IMR-90 (cell line): Measurements from ENCODE around the gene DOCK1. TPM values are rescaled to one million over a fixed set of nuclear protein-coding genes. Genes with fewer than 3 reads are reported as not detected.

Source experiments
- ATAC-seq: fragments of 200-7000 bp; cut with Tn5 transposase; 2 replicates; pipeline ENCODE4 v1.9.1; 2020; ENCODE audit warnings: low read depth, mild to moderate bottlenecking, moderate library complexity
- BruUV-seq: library from RNA; stranded (reverse); fragments of 400-500 nt; replicated peaks from 2 replicates; lab custom pipeline; 2021; lab: Mats Ljungman, UMichigan
- CTCF ChIA-PET: fragments of 300-600 bp; formaldehyde crosslinking; extraction: SDS; loops from one replicate; lab custom pipeline; 2021; ENCODE audit warnings: antibody characterized with exemption; lab: Yijun Ruan, JAX
- POLR2A ChIA-PET: fragments of 300-600 bp; sonication (Branson Sonifier 250); formaldehyde crosslinking; loops from one replicate; lab custom pipeline; 2022; ENCODE audit warnings: antibody characterized with exemption; ENCODE audit not compliant: unreplicated experiment; lab: Charles Lee
- DNase-seq: peaks from one replicate; pipeline ENCODE4 v3.0.0; 2013
- H2AFZ ChIP-seq: replicated peaks from 2 replicates; pipeline ENCODE3; 2013; ENCODE audit warnings: low read length, mild to moderate bottlenecking; ENCODE audit not compliant: poor library complexity
- H2AK5ac ChIP-seq: 2 replicates; pipeline ENCODE4 v1.6.1; 2013; ENCODE audit warnings: low read depth, low read length, inconsistent platforms
- H2AK9ac ChIP-seq: replicated peaks from 2 replicates; pipeline ENCODE3; 2013; ENCODE audit warnings: mild to moderate bottlenecking, low read depth, low read length, moderate library complexity; ENCODE audit not compliant: poor library complexity
- H2BK120ac ChIP-seq: 2 replicates; pipeline ENCODE4 v1.6.1; 2013; ENCODE audit warnings: low read depth, low read length, inconsistent platforms
- H2BK15ac ChIP-seq: 3 replicates; pipeline ENCODE4 v1.6.1; 2013; ENCODE audit warnings: low read depth, low read length, inconsistent platforms
- H2BK20ac ChIP-seq: 2 replicates; pipeline ENCODE4 v1.6.1; 2013; ENCODE audit warnings: low read depth, mild to moderate bottlenecking, inconsistent platforms, low read length, moderate library complexity
- H2BK5ac ChIP-seq: 2 replicates; pipeline ENCODE4 v1.6.1; 2013; ENCODE audit warnings: mild to moderate bottlenecking, low read depth, low read length, inconsistent platforms; ENCODE audit not compliant: poor library complexity, severe bottlenecking
- H3K14ac ChIP-seq: replicated peaks from 2 replicates; pipeline ENCODE4 v1.6.1; 2013; ENCODE audit warnings: low read depth, low read length, inconsistent platforms
- H3K18ac ChIP-seq: 2 replicates; pipeline ENCODE4 v1.6.1; 2013; ENCODE audit warnings: low read depth, low read length, control low read depth
- H3K23ac ChIP-seq: 2 replicates; pipeline ENCODE4 v1.6.1; 2013; ENCODE audit warnings: low read depth, low read length, inconsistent platforms
- H3K27ac ChIP-seq: 2 replicates; pipeline ENCODE4 v1.5.1; 2013; ENCODE audit warnings: mild to moderate bottlenecking, control low read depth, low read length; ENCODE audit not compliant: insufficient read depth
- H3K27me3 ChIP-seq: 2 replicates; pipeline ENCODE4 v1.6.1; 2013; ENCODE audit warnings: low read length; ENCODE audit not compliant: control insufficient read depth, insufficient read depth
- H3K36me3 ChIP-seq: 2 replicates; pipeline ENCODE4 v1.6.1; 2013; ENCODE audit warnings: low read length, mixed read lengths; ENCODE audit not compliant: control insufficient read depth, insufficient read depth
- H3K4ac ChIP-seq: 2 replicates; pipeline ENCODE4 v1.6.1; 2013; ENCODE audit warnings: low read depth, low read length, inconsistent platforms
- H3K4me1 ChIP-seq: 2 replicates; pipeline ENCODE4 v1.6.1; 2013; ENCODE audit warnings: low read length, mixed read lengths; ENCODE audit not compliant: control insufficient read depth, insufficient read depth
- H3K4me2 ChIP-seq: 2 replicates; pipeline ENCODE4 v1.6.1; 2013; ENCODE audit warnings: low read depth, mild to moderate bottlenecking, control low read depth, low read length, moderate library complexity
- H3K4me3 ChIP-seq: 2 replicates; pipeline ENCODE4 v1.5.1; 2013; ENCODE audit warnings: low read depth, mild to moderate bottlenecking, control low read depth, low read length, moderate library complexity; ENCODE audit not compliant: insufficient read depth
- H3K56ac ChIP-seq: 2 replicates; pipeline ENCODE4 v1.6.1; 2013; ENCODE audit warnings: low read length, inconsistent platforms; ENCODE audit not compliant: insufficient read depth; ENCODE audit errors: extremely low read depth
- H3K79me1 ChIP-seq, 2 experiments: 2 replicates each; pipeline ENCODE4 v1.6.1; 2013; ENCODE audit warnings: low read length in 2 of 2, inconsistent platforms in 1 of 2, low read depth in 1 of 2
- H3K9ac ChIP-seq: 2 replicates; pipeline ENCODE4 v1.6.1; 2013; ENCODE audit warnings: low read depth, low read length, control low read depth
- H3K9me1 ChIP-seq: 2 replicates; pipeline ENCODE4 v1.6.1; 2013; ENCODE audit warnings: low read length, inconsistent platforms; ENCODE audit not compliant: insufficient read depth
- H3K9me3 ChIP-seq: 2 replicates; pipeline ENCODE4 v1.6.1; 2013; ENCODE audit warnings: low read length; ENCODE audit not compliant: control insufficient read depth, insufficient read depth
- H4K20me1 ChIP-seq: 2 replicates; pipeline ENCODE4 v1.6.1; 2013; ENCODE audit warnings: low read length, inconsistent platforms; ENCODE audit not compliant: insufficient read depth
- H4K5ac ChIP-seq: 2 replicates; pipeline ENCODE4 v1.6.1; 2013; ENCODE audit warnings: mild to moderate bottlenecking, low read depth, low read length, control low read depth
- H4K8ac ChIP-seq, 2 experiments: 2 replicates each; pipeline ENCODE4 v1.6.1; 2013; ENCODE audit warnings: low read depth in 2 of 2, low read length in 2 of 2, control low read depth in 1 of 2, inconsistent platforms in 1 of 2
- H4K91ac ChIP-seq: 2 replicates; pipeline ENCODE4 v1.6.1; 2013; ENCODE audit warnings: low read depth, low read length, inconsistent platforms; ENCODE audit not compliant: insufficient read depth
- BHLHE40 ChIP-seq: fragments of 150-350 bp; IDR thresholded peaks from 2 replicates; pipeline ENCODE4 v1.6.1; 2016; ENCODE audit warnings: mild to moderate bottlenecking, low read depth, low read length
- MAZ ChIP-seq: IDR thresholded peaks from 2 replicates; pipeline ENCODE4 v1.6.1; 2012; ENCODE audit warnings: low read depth, mild to moderate bottlenecking, low read length, improper control_type of control experiment, moderate library complexity, borderline replicate concordance
- WGBS, 2 experiments: methylation state at CpG; one replicate each; pipeline versions ENCODE4 v1.1.5 to v1.1.7; 2013; ENCODE audit warnings: missing lambda C conversion rate in 2 of 2; ENCODE audit not compliant: insufficient read length in 1 of 2; ENCODE audit errors: extremely low coverage in 2 of 2; 5-methylcytosine and 5-hydroxymethylcytosine counted together
- dilution Hi-C: fragments of 300-500 bp; cut with HindIII; formaldehyde crosslinking; loops from one replicate; pipeline ENCODE4 v1.14.3; 2018; ENCODE audit warnings: low sequenced_read_pairs; ENCODE audit not compliant: unreplicated experiment
- in situ Hi-C: fragments of 300-500 bp; cut with MboI; formaldehyde crosslinking; loops from 3 replicates; pipeline ENCODE4 v1.14.3; 2019; ENCODE audit warnings: low sequenced_read_pairs, inconsistent platforms, mixed read lengths
- intact Hi-C: fragments of 100-400 bp; cut with micrococcal nuclease; formaldehyde crosslinking; loops from 2 replicates; pipeline ENCODE4 v1.10.0; 2022
- polyA plus RNA-seq, 3 experiments: library from polyadenylated mRNA; depleted of rRNA; stranded (reverse); fragments of >200 nt; gene quantifications; 2 replicates each; pipeline ENCODE4 v1.2.3, GENCODE V29; 2012; ENCODE audit warnings: low replicate concordance in 1 of 3
- total RNA-seq: library from RNA; depleted of rRNA; stranded (reverse); fragments of >200 nt; gene quantifications from 2 replicates; pipeline ENCODE4 v1.2.3, GENCODE V29; 2012

DOCK1 gene
- total and polyA plus RNA-seq, 2 of the 4 experiments (the other 2 are of a cell fraction): 28.2 to 71.0 TPM

- Histone ChIP-seq H3K79me1 (peaks cover 0 to 4% of the 10 kb centered on the region in 2 experiments; a peak in 1 of 4 replicates), H3K9me3 (no peaks in the 10 kb centered on the region), H4K20me1 (0 out of 2 replicates have a peak, but pooled peaks cover 6% of the 10 kb centered on the region), H3K36me3 (peaks cover 17% of the 10 kb centered on the region; the same call in 1 of the 2 replicates), H3K27me3 (no peaks in the 10 kb centered on the region), H3K18ac (peak overlapping the region; percentile 97), H4K8ac (peak overlapping the region; percentile 47 to 63; a peak in 3 of 4 replicates), H3K9ac (no peak overlapping the region), H3K4me3 (no peak overlapping the region), H2AFZ (no peak overlapping the region), H3K9me1 (peaks cover 24% of the 10 kb centered on the region), H3K23ac (peak overlapping the region; percentile 79; the same call in 1 of the 2 replicates), H3K4me2 (peak overlapping the region; percentile 9; the same call in 1 of the 2 replicates), H3K56ac (no peak overlapping the region), H2BK120ac (peak overlapping the region; percentile 94), H2AK5ac (peak overlapping the region; percentile 96; the same call in 1 of the 2 replicates), H3K4me1 (peaks cover 17% of the 10 kb centered on the region), H4K91ac (peak overlapping the region; percentile 92), H2BK15ac (peak overlapping the region; percentile 33; the same call in 2 of the 3 replicates), H3K14ac (peak overlapping the region; percentile 86), H2BK20ac (peak overlapping the region; percentile 66), H4K5ac (peak overlapping the region; percentile 96), H3K27ac (peak overlapping the region; percentile 85; the same call in 1 of the 2 replicates), H3K4ac (peak overlapping the region; percentile 90), H2AK9ac (no peak overlapping the region), H2BK5ac (peak overlapping the region; percentile 20)
- CTCF ChIA-PET: no interaction called here
- dilution Hi-C loops (no loop called here), intact Hi-C loops (loop anchor here (10.0 kb wide), 1 partner anchor 500 kb away; the partner anchor contains the start of gene DOCK1), in situ Hi-C loops (no loop called here)
- POLR2A ChIA-PET: no interaction called here
- peak; percentile 14; the same call in 1 of the 2 replicates for TF ChIP-seq BHLHE40
- TF ChIP-seq MAZ: no peak
- ATAC-seq: peak; percentile 65
- peak; percentile 79 for DNase-seq
- no TSS peak for BruUV-seq
- WGBS, 2 experiments: 25% methylated on average over 1 of the region's 4 CpGs; no CpG with 5 or more reads in 1 of the 2 experiments
These were observed 500.0 kb downstream of the DOCK1 start for GRCh38 chr10:127405221-127405620.
